22Rv1 (cell line): ENCODE measurements around the gene TNS2.

ENCODE experiments used
- CTCF ChIP-seq: fragments of 450-650 bp; IDR thresholded peaks from 2 replicates; pipeline ENCODE4 v1.5.1; 2017; ENCODE audit warnings: mild to moderate bottlenecking
- ZFX ChIP-seq: fragments of 450-650 bp; IDR thresholded peaks from 2 replicates; pipeline ENCODE4 v1.6.1; 2017; ENCODE audit warnings: antibody characterized with exemption, borderline replicate concordance

DNA sequence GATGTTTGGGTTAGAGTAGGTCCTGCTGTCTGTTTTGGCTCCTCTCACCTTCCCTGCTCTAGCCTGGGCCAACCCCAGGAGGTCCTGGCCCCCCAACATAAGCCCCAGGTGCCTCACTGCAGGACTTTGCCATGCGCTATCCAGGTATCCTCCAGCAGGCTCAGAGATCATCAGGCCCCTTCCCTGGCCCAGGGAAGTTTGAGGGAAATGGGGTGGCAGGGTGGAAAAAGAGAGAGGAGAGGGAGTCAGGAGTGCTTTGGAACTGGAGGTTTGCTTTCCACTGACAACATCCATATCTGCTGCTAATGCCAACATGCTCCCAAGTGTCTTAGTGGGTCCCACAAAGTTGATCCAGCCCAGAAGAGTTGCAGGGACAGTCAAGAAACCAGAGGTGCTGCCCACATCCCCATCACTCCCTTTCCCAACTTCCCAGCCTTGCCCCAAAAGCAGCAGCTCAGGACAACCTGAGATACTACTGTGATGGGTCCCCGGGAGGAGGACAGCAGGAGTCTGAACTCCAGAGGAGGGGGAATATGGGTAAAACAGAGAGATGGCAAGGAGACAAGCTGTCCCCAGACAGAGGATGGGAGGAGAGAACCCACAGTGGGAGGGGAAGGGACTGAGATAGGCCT, 677 bp downstream of the TNS2 start:
- TF ChIP-seq ZFX (no peak), CTCF (no peak)
